ENCODE results near the gene CCR4. TPM values are rescaled to one million over a fixed set of nuclear protein-coding genes. Genes with fewer than 3 reads are reported as not detected.
A peak's percentile ranks its signal among the peaks of the same experiment; 100 is the strongest.

CCR4 gene
- total and polyA plus RNA-seq, 2 experiments from 2014 or later: not detected

GRCh38 chr3:32998631-32999451 is 47.4 kb downstream of the CCR4 start:
- no peaks in the 10 kb centered on the region for H3K36me3 ChIP-seq
- peaks cover 14% of the 10 kb centered on the region for H3K4me1 ChIP-seq (ENCODE audit: low read depth)
- no peak overlapping the region for H3K27ac ChIP-seq
- no peak for TF ChIP-seq CTCF (IDR thresholded peaks at IDR 0.05; ENCODE audit: low read depth, low read length)
- no peak for DNase-seq (ENCODE audit: low read depth in 1 of 2, low spot score in 1 of 2)
- H3K9me3 ChIP-seq (ENCODE audit: low read depth): no peaks in the 10 kb centered on the region
- H3K4me3 ChIP-seq: no peak overlapping the region
- no peaks in the 10 kb centered on the region for H3K27me3 ChIP-seq

- no peaks in the 10 kb centered on the region for H3K9me3 ChIP-seq (ENCODE audit: low read depth)
- H3K36me3 ChIP-seq: no peaks in the 10 kb centered on the region
- no peak overlapping the region for H3K27ac ChIP-seq
- no peak for DNase-seq (ENCODE audit: low read depth in 1 of 2, low spot score in 1 of 2)
- H3K27me3 ChIP-seq: no peaks in the 10 kb centered on the region
- no peak overlapping the region for H3K4me3 ChIP-seq
- TF ChIP-seq CTCF (IDR thresholded peaks at IDR 0.05; ENCODE audit: low read depth, low read length): no peak
- H3K4me1 ChIP-seq (ENCODE audit: low read depth): peaks cover 17% of the 10 kb centered on the region
Observed at GRCh38 chr3:33000691-33001385, 49.4 kb downstream of the CCR4 start.

- no peaks in the 10 kb centered on the region for H3K9me3 ChIP-seq (ENCODE audit: low read depth)
- TF ChIP-seq CTCF (IDR thresholded peaks at IDR 0.05; ENCODE audit: low read depth, low read length): no peak
- DNase-seq (ENCODE audit: low read depth in 1 of 2, low spot score in 1 of 2): no peak
Observed at GRCh38 chr3:33001889-33002288, 50.4 kb downstream of the CCR4 start.

GRCh38 chr3:33003308-33003707 is 51.9 kb downstream of the CCR4 start:
- Histone ChIP-seq H3K27ac (no peak overlapping the region), H3K4me1 (ENCODE audit: low read depth) (peaks cover 17% of the 10 kb centered on the region), H3K4me3 (no peak overlapping the region), H3K9me3 (ENCODE audit: low read depth) (no peaks in the 10 kb centered on the region), H3K36me3 (no peaks in the 10 kb centered on the region), H3K27me3 (no peaks in the 10 kb centered on the region)
- DNase-seq (ENCODE audit: low read depth in 1 of 2, low spot score in 1 of 2): no peak
- no peak for TF ChIP-seq CTCF (IDR thresholded peaks at IDR 0.05; ENCODE audit: low read depth, low read length)

More at GRCh38 chr3:33001889-33002288, 50.4 kb downstream of the CCR4 start:
- H3K4me1 ChIP-seq (ENCODE audit: low read depth): peaks cover 17% of the 10 kb centered on the region
- peak overlapping the region; percentile 42 for H3K27ac ChIP-seq
- H3K36me3 ChIP-seq: no peaks in the 10 kb centered on the region
- H3K4me3 ChIP-seq: no peak overlapping the region
- H3K27me3 ChIP-seq: no peaks in the 10 kb centered on the region

GRCh38 chr3:33004205-33004604 is 52.8 kb downstream of the CCR4 start:
- no peak for DNase-seq (ENCODE audit: low read depth in 1 of 2, low spot score in 1 of 2)
- Histone ChIP-seq H3K4me1 (ENCODE audit: low read depth) (peaks cover 17% of the 10 kb centered on the region), H3K9me3 (ENCODE audit: low read depth) (no peaks in the 10 kb centered on the region), H3K27ac (no peak overlapping the region), H3K4me3 (no peak overlapping the region), H3K36me3 (no peaks in the 10 kb centered on the region), H3K27me3 (no peaks in the 10 kb centered on the region)
- TF ChIP-seq CTCF (IDR thresholded peaks at IDR 0.05; ENCODE audit: low read depth, low read length): no peak

Measured in cardiac muscle cell (in vitro differentiated cells and primary cell).